H9 (cell line): ENCODE data around the gene CKLF. TPM values are rescaled to one million over a fixed set of nuclear protein-coding genes. Genes with fewer than 3 reads are reported as not detected.
"Not testable (repeated sequence)": the region's sequence is repeated elsewhere in the genome, so short reads cannot be mapped to it uniquely, and the experiment has no call there.

Experiments
- DNase-seq: peaks from one replicate; pipeline ENCODE4 v3.0.0-alpha.2; 2017
- H2AFZ ChIP-seq: one replicate; pipeline ENCODE4 v1.6.1; 2013; ENCODE audit warnings: mild to moderate bottlenecking, low read length, control low read depth, moderate library complexity
- H2AK5ac ChIP-seq: 2 replicates; pipeline ENCODE4 v1.6.1; 2013; ENCODE audit warnings: low read length, control low read depth, mixed read lengths; ENCODE audit not compliant: insufficient read length
- H2BK120ac ChIP-seq: one replicate; pipeline ENCODE4 v1.6.1; 2013; ENCODE audit warnings: low read depth, mild to moderate bottlenecking, low read length, control low read depth, inconsistent platforms; ENCODE audit not compliant: poor library complexity, severe bottlenecking
- H2BK12ac ChIP-seq: 2 replicates; pipeline ENCODE4 v1.6.1; 2013; ENCODE audit warnings: low read length, control low read depth, mixed read lengths, low read depth; ENCODE audit not compliant: insufficient read length
- H2BK15ac ChIP-seq: 2 replicates; pipeline ENCODE4 v1.6.1; 2013; ENCODE audit warnings: low read depth, low read length, control low read depth
- H2BK20ac ChIP-seq: one replicate; pipeline ENCODE4 v1.6.1; 2013; ENCODE audit warnings: low read depth, mild to moderate bottlenecking, low read length, control low read depth, inconsistent platforms; ENCODE audit not compliant: poor library complexity, severe bottlenecking
- H2BK5ac ChIP-seq: 2 replicates; pipeline ENCODE4 v1.6.1; 2013; ENCODE audit warnings: low read length, control low read depth, mixed read lengths; ENCODE audit not compliant: insufficient read length
- H3K14ac ChIP-seq: 2 replicates; pipeline ENCODE4 v1.6.1; 2013; ENCODE audit warnings: low read length, control low read depth; ENCODE audit not compliant: insufficient read depth
- H3K18ac ChIP-seq: 2 replicates; pipeline ENCODE4 v1.6.1; 2013; ENCODE audit warnings: low read depth, mild to moderate bottlenecking, mixed read lengths, low read length, control low read depth; ENCODE audit not compliant: insufficient read length
- H3K23ac ChIP-seq: 2 replicates; pipeline ENCODE4 v1.6.1; 2013; ENCODE audit warnings: low read length, control low read depth, mixed read lengths, low read depth; ENCODE audit not compliant: insufficient read length
- H3K23me2 ChIP-seq: 2 replicates; pipeline ENCODE4 v1.6.1; 2013; ENCODE audit warnings: low read depth, mild to moderate bottlenecking, mixed read lengths, low read length, control low read depth; ENCODE audit not compliant: insufficient read length, poor library complexity, severe bottlenecking
- H3K27ac ChIP-seq: 2 replicates; pipeline ENCODE4 v1.5.1; 2013; ENCODE audit warnings: low read length, control low read depth, mixed read lengths, low read depth; ENCODE audit not compliant: insufficient read length
- H3K27me3 ChIP-seq: 2 replicates; pipeline ENCODE4 v1.6.1; 2013; ENCODE audit warnings: low read length, control low read depth, inconsistent platforms; ENCODE audit not compliant: insufficient read depth
- H3K4ac ChIP-seq: 2 replicates; pipeline ENCODE4 v1.6.1; 2013; ENCODE audit warnings: low read depth, mild to moderate bottlenecking, control low read depth, inconsistent platforms, low read length, moderate library complexity
- H3K4me1 ChIP-seq: 2 replicates; pipeline ENCODE4 v1.6.1; 2013; ENCODE audit warnings: low read length, control low read depth, inconsistent platforms; ENCODE audit not compliant: insufficient read depth
- H3K4me2 ChIP-seq: 2 replicates; pipeline ENCODE4 v1.6.1; 2013; ENCODE audit warnings: low read length, control low read depth, mixed read lengths; ENCODE audit not compliant: insufficient read length, insufficient read depth
- H3K56ac ChIP-seq: 2 replicates; pipeline ENCODE4 v1.6.1; 2013; ENCODE audit warnings: low read depth, mild to moderate bottlenecking, mixed read lengths, low read length, control low read depth; ENCODE audit not compliant: insufficient read length
- H3K79me1 ChIP-seq: 2 replicates; pipeline ENCODE4 v1.6.1; 2013; ENCODE audit warnings: low read depth, mild to moderate bottlenecking, moderate library complexity, low read length, control low read depth, inconsistent platforms; ENCODE audit not compliant: insufficient read depth, poor library complexity, severe bottlenecking
- H3K79me2 ChIP-seq: 2 replicates; pipeline ENCODE4 v1.6.1; 2013; ENCODE audit warnings: low read length, control low read depth, inconsistent platforms; ENCODE audit not compliant: insufficient read depth
- H3K9ac ChIP-seq: 2 replicates; pipeline ENCODE4 v1.6.1; 2013; ENCODE audit warnings: low read length, control low read depth, mixed read lengths; ENCODE audit not compliant: insufficient read length; ENCODE audit errors: extremely low read depth
- H3K9me3 ChIP-seq: one replicate; pipeline ENCODE4 v1.6.1; 2013; ENCODE audit warnings: low read depth, low read length, inconsistent platforms; ENCODE audit not compliant: control insufficient read depth
- H3T11ph ChIP-seq: one replicate; pipeline ENCODE4 v1.6.1; 2013; ENCODE audit warnings: mild to moderate bottlenecking, low read length, control low read depth, inconsistent platforms
- H4K20me1 ChIP-seq: one replicate; pipeline ENCODE4 v1.6.1; 2013; ENCODE audit not compliant: control insufficient read depth, insufficient read length, insufficient read depth
- H4K5ac ChIP-seq: 2 replicates; pipeline ENCODE4 v1.6.1; 2013; ENCODE audit warnings: low read depth, mild to moderate bottlenecking, mixed read lengths, low read length, control low read depth; ENCODE audit not compliant: insufficient read length
- H4K8ac ChIP-seq: replicated peaks from 2 replicates; pipeline ENCODE4 v1.6.1; 2013; ENCODE audit warnings: low read length, control low read depth, mixed read lengths, low read depth; ENCODE audit not compliant: insufficient read length
- H4K91ac ChIP-seq: 2 replicates; pipeline ENCODE4 v1.6.1; 2013; ENCODE audit warnings: low read depth, mild to moderate bottlenecking, moderate library complexity, mixed read lengths, low read length, control low read depth; ENCODE audit not compliant: insufficient read length
- H3K27ac Mint-ChIP-seq, 3 experiments: 2 replicates in 2 of 3; 3 replicates in 1 of 3; pipeline ENCODE4 v1.8.0; 2020 to 2021; ENCODE audit warnings: mixed read lengths in 3 of 3, mild to moderate bottlenecking in 1 of 3, moderate library complexity in 1 of 3
- H3K27me3 Mint-ChIP-seq: 2 replicates; pipeline ENCODE4 v1.8.0; 2021; ENCODE audit warnings: low read depth, mild to moderate bottlenecking, moderate library complexity, mixed read lengths
- H3K36me3 Mint-ChIP-seq, 3 experiments: 2 replicates in 2 of 3; 3 replicates in 1 of 3; pipeline ENCODE4 v1.8.0; 2020 to 2021; ENCODE audit warnings: low read depth in 3 of 3, mixed read lengths in 3 of 3; ENCODE audit not compliant: insufficient read depth in 1 of 3
- H3K4me1 Mint-ChIP-seq, 2 experiments: 2 replicates each; pipeline ENCODE4 v1.8.0; 2020; ENCODE audit warnings: mixed read lengths in 2 of 2
- H3K4me3 Mint-ChIP-seq, 2 experiments: 2 replicates in 1 of 2; 3 replicates in 1 of 2; pipeline ENCODE4 v1.8.0; 2020 to 2021; ENCODE audit warnings: mild to moderate bottlenecking in 2 of 2, mixed read lengths in 2 of 2, moderate library complexity in 1 of 2
- H3K9me3 Mint-ChIP-seq, 2 experiments: 2 replicates in 1 of 2; 3 replicates in 1 of 2; pipeline ENCODE4 v1.8.0; 2020; ENCODE audit warnings: mild to moderate bottlenecking in 2 of 2, mixed read lengths in 2 of 2, moderate library complexity in 1 of 2
- CTCF ChIP-seq: fragments of 200-600 bp; sonication (generic); conservative IDR thresholded peaks from 3 replicates; pipeline ENCODE4 v1.8.0; 2021; ENCODE audit warnings: antibody characterized with exemption, mild to moderate bottlenecking
- WGBS: extraction: QIAGEN DNeasy Blood & Tissue Kit; methylation state at CpG from one replicate; pipeline ENCODE4 v1.1.7; 2013; ENCODE audit warnings: missing lambda C conversion rate, low lambda C conversion rate, mixed read lengths; ENCODE audit not compliant: insufficient read length; ENCODE audit errors: extremely low coverage; 5-methylcytosine and 5-hydroxymethylcytosine counted together
- total RNA-seq: library from RNA; stranded (reverse); gene quantifications from 2 replicates; pipeline ENCODE4 v1.2.1, GENCODE V29; 2021

CKLF gene
- total RNA-seq, 1 experiment from 2014 or later = 23.1 TPM

DNA sequence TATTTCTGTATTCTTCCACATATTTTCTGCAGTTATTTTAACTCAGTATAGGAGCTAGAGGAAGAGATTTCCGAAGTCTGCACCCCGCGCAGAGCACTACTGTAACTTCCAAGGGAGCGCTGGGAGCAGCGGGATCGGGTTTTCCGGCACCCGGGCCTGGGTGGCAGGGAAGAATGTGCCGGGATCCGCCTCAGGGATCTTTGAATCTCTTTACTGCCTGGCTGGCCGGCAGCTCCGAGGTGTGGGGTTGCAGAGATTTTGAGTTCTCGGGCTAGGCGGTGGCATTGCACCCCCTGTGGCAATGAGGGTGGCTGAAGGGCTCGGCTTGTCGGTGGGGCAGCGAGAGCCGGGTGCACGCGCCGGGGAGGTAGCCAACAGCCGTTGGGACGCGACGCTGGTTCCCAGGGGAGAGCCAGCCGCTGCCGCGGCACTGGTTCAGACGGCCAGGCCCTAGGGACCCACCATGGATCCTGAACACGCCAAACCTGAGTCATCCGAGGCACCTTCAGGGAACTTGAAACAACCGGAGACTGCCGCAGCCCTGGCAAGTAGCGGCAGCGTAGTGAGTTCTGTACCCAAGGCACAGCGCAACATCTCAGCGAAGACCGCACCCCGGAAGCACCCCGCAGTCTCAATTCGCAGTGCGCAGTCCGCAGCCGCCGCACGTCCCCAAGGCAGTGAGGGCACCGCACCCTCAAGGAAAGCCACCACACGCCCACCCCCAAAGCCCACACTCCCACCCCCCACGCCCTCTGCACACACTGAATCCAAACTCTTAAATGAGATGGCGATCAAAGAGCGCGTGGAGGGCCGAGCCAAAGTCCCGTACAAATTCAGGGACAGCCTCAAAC lies 13.9 kb downstream of the CKLF start, which contains the start of gene CMTM1:
CMTM1 (plus strand) TSS at position 389 of the 851 bp plus-strand sequence; CDS start at position 464, 75 bp downstream.
- no peak within 1 kb of the TSS for H2AFZ ChIP-seq
- no peak within 1 kb of the TSS; the same call in 1 of the 2 replicates for H3K14ac ChIP-seq
- H3K79me1 ChIP-seq = no peaks in the 10 kb centered on the region
- no peaks in the 10 kb centered on the region for H3K79me2 ChIP-seq
- H3K27ac Mint-ChIP-seq = no peak within 1 kb of the TSS
- no peaks in the 10 kb centered on the region for H3K9me3 Mint-ChIP-seq
- H3K56ac ChIP-seq = no peak within 1 kb of the TSS
- H3K9ac ChIP-seq = no peak within 1 kb of the TSS
- H2BK120ac ChIP-seq = no peak within 1 kb of the TSS
- H3K27me3 Mint-ChIP-seq = no peaks in the 10 kb centered on the region; the same call in 1 of the 2 replicates
- no peak for TF ChIP-seq CTCF
- no peak within 1 kb of the TSS for H2BK15ac ChIP-seq
- no peak within 1 kb of the TSS for H3K27ac ChIP-seq
- H3K4me1 ChIP-seq = no peaks in the 10 kb centered on the region
- H4K5ac ChIP-seq = no peak within 1 kb of the TSS
- H3K4me1 Mint-ChIP-seq = no peaks in the 10 kb centered on the region
- no peak within 1 kb of the TSS for H4K8ac ChIP-seq
- no peak within 1 kb of the TSS for H2BK5ac ChIP-seq
- peak; percentile 43 for DNase-seq
- H3K18ac ChIP-seq = no peak within 1 kb of the TSS
- H3T11ph ChIP-seq = no peak within 1 kb of the TSS
- H4K91ac ChIP-seq = no peak within 1 kb of the TSS
- H3K4me2 ChIP-seq = no peak within 1 kb of the TSS
- no peak within 1 kb of the TSS for H3K4me3 Mint-ChIP-seq
- no peak within 1 kb of the TSS for H2BK12ac ChIP-seq
- H3K9me3 ChIP-seq = no peaks in the 10 kb centered on the region
- no peaks in the 10 kb centered on the region for H3K27me3 ChIP-seq
- no peak within 1 kb of the TSS for H3K4ac ChIP-seq
- H3K23ac ChIP-seq = no peak within 1 kb of the TSS
- no peak within 1 kb of the TSS for H2AK5ac ChIP-seq
- no CpG with 5 or more reads among the region's 54 CpGs for WGBS
- peaks cover 3 to 16% (median 16%) of the 10 kb centered on the region in 3 experiments; a peak in 5 of 7 replicates for H3K36me3 Mint-ChIP-seq
- no peak within 1 kb of the TSS for H2BK20ac ChIP-seq
- H3K23me2 ChIP-seq = no peaks in the 10 kb centered on the region
- no peaks in the 10 kb centered on the region for H4K20me1 ChIP-seq

DNA sequence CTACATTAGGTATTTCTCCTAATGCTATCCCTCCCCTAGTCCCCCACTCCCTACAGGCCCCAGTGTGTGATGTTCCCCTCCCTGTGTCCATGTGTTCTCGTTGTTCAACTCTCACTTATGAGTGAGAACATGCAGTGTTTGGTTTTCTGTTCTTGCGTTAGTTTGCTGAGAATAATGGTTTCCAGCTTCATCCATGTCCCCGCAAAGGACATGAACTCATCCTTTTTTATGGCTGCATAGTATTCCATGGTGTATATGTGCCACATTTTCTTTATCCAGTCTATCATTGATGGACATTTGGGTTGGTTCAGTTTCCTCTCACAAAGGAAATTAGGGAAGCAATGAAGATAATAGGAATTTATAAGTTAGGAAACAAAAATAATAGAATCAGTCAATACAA lies 14.9 kb downstream of the CKLF start:
- not testable (repeated sequence) for H4K91ac ChIP-seq, H3K23me2 ChIP-seq, H3K4ac ChIP-seq, H3K23ac ChIP-seq, H3K27ac Mint-ChIP-seq, H4K20me1 ChIP-seq, H3K4me2 ChIP-seq, H2BK20ac ChIP-seq, H3K4me1 Mint-ChIP-seq, H2BK5ac ChIP-seq, H3K27me3 Mint-ChIP-seq, H2BK12ac ChIP-seq, H3K27me3 ChIP-seq, H3K4me3 Mint-ChIP-seq, H3K9me3 Mint-ChIP-seq, H2AK5ac ChIP-seq, H3K4me1 ChIP-seq, H2AFZ ChIP-seq, H2BK120ac ChIP-seq, DNase-seq, H3K9me3 ChIP-seq, H3K56ac ChIP-seq, H3K79me1 ChIP-seq, H3T11ph ChIP-seq, H3K27ac ChIP-seq, H3K14ac ChIP-seq, H2BK15ac ChIP-seq, H4K5ac ChIP-seq, H3K79me2 ChIP-seq, H3K9ac ChIP-seq, H3K18ac ChIP-seq, H4K8ac ChIP-seq
- peaks cover 3 to 12% (median 11%) of the 10 kb centered on the region in 3 experiments; a peak in 5 of 7 replicates for H3K36me3 Mint-ChIP-seq
- no CpG with 5 or more reads among the region's 3 CpGs for WGBS
